ENCODE data around the gene SCN2B.
"Not testable (repeated sequence)": the region's sequence is repeated elsewhere in the genome, so short reads cannot be mapped to it uniquely, and the experiment has no call there.

SCN2B gene

DNA sequence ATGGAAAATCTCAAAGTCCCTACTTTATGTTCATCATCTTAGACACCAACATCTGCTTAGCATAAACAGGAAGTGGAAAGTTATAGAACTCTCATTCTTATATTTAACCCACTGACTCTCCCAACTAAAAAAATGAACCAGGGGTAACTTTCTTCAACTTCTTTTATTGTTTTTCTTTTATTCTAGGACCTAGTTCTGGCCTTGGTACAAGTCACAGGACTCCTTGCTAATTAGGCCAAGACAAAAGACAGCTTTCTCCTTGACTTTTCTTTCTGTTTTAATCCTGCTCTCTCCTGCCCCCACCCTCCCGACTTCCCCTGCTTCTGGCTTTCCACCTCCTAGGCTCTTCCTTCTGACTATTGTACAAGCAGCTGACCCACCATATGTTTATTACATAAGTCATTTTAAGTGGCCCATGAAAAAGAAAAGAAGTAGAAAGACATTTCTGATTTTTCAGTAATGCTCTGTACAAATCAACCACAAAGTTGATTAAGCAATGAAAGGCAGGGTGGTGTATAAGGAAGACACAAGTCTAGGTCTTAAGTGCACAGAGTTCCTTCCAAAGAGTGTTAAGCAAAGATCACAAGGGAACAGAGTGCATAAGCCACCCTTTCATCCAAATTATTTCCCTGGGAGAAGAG, 30.1 kb upstream of the SCN2B start:
- DNase-seq (ENCODE audit: low spot score): no peak

DNA sequence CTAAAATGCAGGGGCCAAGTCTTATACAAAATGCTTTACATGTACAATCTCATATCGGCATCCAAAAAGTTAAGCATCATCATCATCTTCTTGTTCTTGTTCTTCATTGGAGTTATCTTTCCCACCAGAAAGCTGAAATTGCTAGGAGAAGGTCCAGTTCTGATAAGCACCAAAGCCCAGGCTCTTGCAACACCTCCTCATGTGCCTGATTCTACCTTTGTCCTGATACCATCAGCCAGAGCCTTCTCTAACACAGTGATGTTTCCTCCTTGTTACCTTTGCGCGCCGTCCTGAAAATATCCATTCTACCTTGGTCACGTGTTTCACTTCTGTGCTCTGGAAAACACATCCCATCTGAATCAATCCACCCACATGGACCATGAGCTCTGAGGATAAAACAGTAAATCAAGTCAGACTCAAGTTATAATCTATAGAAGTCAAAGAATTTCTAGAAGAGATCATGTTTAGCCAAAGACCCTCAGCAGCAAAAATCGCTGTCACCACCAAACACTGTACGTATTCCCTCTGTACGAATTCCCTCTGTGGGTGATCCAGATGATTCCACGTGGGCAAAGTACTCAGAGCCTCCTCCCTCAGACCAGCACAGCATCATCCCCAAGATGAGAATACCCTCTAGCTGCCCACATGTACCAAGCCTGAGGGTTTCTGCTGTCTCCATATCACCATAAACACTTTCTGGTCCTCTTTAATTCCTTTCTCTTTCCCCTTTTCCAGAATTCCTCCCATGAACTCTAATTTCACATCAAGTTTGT, 29.4 kb upstream of the SCN2B start:
- DNase-seq (ENCODE audit: low spot score): no peak

DNA sequence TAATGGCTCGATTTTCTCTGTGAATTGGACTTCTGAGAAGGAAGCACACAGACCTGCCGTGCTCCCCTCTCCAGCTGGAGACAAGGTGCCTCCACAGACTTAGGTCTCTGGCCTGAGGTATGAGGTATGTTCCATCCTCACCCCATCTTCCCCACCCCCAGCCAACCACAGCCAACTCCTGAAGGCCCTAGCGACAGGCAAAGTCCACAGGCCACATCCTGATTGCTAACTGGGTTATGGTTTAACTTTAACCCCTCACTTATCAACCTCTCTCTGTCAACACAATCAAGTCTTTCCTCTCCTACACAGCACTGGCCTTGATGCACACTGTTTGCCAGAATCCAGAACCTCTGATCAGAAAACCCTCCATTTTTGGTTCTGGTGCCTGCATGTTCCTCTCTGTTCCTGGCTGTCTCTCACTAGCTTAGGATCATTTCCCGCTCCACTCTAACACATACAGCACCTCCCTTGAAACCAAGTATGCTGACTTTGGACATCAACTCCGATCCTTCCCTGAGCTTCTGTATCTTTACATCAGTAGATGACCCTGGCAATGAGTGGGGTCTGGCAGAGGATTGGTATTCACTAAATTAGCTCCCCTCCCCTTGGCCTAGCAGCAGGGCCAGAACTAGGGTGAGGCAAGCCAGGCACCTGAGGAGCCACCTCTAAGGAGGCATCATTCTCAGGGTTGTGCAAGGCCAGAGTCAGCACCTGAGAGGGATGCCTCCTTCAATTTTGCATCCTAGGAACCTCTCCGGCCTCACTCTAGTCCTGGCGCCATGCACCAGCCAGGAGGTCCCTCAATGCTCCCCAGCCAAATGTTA, 26.4 kb upstream of the SCN2B start:
- no peak for DNase-seq (ENCODE audit: low spot score)

DNA sequence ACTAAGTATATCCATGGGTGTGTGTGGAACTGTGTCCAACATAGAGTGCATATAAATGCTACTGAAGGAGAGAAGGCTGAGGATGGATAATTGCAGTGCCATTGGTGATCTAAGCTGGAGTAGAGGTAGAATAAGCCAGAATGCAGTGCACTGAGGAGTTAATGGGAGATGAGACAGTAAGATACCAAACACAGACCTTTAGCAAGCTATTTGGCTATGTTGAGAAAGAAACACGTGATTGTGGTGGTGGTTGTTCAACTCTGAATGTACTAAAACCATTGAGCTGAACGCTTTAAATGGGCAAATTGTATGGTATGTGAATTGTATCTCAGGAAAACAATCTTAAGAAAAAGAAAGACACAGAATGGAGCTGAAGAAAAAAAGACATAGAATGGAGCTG, 25.5 kb upstream of the SCN2B start:
- no peak for DNase-seq (ENCODE audit: low spot score)

DNA sequence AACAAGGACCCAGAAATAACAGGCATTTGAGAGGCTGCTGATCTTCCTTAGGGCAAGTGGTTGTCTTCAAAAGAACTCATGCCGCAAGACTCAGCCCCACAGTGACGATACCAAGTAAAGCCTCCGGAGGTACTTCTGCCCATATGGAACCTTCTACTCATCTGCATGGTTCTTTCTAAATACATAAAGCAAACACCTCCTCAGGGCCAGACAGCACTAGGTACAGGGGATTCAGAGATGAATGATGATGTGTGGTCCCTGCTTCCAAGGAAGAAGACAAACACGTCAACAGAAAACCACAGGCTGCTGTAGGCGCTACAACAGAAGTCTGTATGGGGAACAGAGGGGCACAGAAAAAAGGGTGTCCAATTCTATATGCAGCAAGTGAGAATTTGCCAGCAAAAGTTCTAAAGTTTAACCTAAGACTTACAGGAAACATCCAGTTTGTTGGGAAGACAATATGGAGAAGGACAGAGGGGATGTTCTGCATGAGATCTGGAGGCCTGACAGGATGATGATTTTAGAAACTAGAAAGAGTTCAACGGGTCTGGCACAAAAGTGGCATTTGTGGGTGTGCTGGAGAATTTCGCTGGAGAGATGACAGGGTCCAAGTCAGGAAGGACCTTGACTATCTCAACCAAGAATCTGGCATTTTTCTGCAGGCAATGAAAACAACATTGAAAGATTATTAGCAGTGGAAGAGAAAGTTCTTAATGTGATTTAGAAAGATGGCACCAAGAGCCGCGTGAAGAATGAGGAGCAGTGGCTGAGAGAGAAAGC, 24.7 kb upstream of the SCN2B start:
- no peak for DNase-seq (ENCODE audit: low spot score)

DNA sequence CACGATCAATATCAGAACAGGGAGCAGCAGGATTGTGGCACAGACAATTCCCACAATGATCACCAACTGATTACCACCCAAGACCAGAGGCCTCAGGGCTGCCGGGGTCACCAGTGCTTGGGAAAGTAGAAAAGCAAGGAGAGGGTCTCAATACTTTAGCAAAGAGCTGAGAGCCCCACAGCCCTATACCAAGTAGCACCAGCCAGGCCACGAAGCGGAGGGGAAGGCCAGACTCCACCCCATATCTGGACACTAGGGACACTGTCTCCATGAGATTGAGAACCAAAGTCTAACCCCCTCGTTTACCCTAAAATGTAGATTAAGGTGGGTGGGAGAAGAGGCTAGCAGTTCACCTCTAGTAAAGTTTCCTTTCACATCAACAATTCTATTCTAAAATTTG, 24.1 kb upstream of the SCN2B start:
- no peak for DNase-seq (ENCODE audit: low spot score)

DNA sequence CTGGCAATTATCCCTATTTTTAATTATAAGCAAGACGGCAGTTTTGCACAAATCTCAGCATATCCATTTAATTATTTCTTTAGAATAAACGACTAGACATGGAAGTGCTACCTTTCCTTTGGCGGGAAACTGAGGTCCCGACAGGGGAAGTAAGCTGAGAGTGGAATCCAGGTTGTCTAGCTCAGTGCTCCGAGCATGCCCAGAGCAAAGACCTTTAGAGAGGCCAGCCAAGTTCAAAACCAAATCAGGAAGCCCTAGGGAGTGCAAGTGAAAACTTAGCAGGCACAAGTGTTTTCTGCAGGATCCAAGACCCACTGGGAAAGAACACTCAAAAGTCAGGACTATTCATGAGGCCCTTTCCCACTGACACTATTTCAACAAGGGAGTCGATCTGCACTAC, 22.7 kb upstream of the SCN2B start:
- DNase-seq (ENCODE audit: low spot score): no peak

DNA sequence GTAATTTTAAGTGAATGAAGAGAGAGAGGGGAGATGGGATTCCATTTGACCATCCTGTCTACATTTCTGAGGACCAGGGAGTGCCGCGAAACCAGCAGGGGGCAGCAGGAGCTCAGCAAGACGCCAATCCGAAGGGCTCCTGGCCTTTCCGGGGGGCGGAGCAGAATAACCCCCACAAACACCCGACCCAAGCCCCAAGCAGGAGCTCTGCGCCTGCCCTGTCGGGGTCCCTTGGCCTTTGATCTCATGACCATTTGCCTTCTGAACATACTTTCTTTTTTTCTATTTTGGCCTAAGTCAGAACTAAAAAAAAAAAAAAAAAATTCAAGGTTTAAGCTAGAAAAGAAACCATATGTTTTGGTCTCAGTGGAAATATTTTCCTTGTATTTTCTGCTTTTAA, 21.9 kb upstream of the SCN2B start:
- peak; percentile 67 for DNase-seq (ENCODE audit: low spot score)

DNA sequence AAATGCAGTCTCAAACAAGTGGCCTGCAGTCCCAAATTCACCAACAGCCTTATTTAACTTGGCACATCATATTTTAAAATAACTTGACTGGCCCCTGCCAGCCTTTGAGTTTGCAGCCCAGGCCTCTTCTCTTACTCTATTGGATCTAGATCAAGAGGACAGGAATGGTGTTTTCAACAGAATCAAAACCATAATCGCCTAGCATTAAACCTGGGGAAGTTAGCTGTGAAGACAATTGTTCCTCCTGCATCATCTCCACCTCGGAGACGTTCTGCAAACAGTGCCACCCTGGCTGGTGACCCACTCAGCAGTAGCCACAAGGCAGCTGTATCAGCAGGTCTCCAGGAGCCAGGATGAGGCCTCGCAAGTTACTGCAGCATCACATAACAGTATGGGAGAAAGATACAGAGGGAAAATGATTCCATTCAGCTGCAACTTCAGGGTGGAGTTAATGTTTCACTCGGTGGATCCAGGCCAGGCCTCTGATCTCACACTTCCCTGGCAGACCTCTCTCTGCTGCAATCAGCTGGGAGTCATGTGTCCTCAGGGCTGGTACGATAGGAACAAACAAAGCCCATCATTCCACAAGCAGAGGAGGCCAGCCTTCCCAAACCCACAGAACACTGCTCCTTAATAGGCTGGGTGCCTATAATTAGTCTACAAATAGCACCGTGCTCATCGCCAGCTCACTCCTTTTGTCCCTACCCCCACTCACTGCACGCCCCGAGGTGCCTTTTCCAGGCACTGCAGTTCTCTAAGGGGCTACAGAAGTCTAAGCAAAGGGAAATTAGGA, 18.6 kb upstream of the SCN2B start:
- DNase-seq (ENCODE audit: low spot score): no peak

DNA sequence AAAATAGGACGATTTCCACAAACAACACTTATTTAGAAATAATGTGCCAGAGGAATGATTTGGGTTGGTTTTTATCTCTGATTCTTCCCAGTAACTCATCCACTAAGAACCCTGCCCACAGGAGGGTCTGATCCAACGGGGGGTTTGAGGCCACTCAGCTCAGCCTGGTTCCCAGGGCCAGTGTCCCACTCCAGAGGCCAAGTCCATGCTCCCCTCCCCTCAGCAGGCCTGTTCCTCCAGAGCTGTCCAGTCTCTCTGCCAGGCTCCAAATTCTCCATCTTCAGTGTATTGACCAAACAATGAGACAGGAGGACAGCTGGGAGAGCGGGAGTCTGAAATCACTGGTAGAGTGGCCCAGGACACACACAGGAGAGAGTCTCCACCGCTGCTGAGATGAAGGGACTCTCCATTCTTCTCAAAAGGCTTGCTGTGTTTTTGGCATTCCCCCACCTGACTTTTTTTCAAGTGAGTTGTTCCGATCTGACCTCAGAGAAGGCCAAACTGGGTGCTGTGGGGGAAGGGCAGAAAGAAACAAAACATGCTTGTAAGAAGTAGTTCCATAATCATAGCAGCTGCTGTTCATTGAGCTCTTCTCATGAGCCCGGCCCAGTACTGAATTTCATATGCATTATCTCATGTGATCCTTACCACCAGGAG, 17.6 kb upstream of the SCN2B start:
- DNase-seq (ENCODE audit: low spot score): no peak

DNA sequence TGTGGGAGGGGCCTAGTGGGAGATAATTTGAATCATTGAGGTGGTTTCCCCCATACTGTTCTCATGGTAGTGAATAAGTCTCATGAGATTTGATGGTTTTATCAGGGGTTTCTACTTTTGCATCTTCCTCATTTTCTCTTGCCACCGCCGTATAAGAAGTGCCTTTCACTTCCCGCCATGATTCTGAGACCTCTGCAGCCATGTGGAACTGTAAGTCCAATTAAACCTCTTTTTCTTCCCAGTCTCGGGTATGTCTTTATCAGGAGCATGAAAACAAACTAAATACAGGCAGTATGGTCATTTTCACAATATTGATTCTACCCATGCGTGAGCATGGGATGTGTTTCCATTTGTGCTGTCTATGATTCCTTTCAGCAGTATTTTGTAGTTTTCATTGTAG, 16.4 kb upstream of the SCN2B start:
- not testable (repeated sequence) for DNase-seq (ENCODE audit: low spot score)

DNA sequence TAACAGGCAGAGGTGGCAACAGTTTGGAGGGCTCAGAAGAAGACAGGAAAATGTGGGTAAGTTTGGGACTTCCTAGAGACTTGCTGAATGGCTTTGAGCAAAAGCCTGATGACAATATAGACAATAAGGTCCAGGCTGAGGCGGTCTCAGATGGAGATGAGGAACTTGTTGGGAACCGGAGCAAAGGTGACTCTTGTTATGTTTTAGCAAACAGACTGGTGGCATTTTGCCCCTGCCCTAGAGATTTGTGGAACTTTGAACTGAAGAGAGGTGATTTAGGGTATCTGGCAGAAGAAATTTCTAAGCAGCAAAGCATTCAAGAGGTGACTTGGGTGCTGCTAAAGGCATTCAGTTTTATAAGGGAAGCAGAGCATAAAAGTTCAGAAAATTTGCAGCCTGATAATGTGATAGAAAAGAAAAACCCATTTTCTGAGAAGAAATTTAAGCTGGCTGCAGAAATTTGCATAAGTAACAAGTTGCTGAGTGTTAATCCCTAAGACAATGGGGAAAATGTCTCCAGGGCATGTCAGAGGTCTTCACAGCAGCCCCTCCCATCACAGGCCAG, 14.6 kb upstream of the SCN2B start:
- DNase-seq (ENCODE audit: low spot score): not testable (repeated sequence)

DNA sequence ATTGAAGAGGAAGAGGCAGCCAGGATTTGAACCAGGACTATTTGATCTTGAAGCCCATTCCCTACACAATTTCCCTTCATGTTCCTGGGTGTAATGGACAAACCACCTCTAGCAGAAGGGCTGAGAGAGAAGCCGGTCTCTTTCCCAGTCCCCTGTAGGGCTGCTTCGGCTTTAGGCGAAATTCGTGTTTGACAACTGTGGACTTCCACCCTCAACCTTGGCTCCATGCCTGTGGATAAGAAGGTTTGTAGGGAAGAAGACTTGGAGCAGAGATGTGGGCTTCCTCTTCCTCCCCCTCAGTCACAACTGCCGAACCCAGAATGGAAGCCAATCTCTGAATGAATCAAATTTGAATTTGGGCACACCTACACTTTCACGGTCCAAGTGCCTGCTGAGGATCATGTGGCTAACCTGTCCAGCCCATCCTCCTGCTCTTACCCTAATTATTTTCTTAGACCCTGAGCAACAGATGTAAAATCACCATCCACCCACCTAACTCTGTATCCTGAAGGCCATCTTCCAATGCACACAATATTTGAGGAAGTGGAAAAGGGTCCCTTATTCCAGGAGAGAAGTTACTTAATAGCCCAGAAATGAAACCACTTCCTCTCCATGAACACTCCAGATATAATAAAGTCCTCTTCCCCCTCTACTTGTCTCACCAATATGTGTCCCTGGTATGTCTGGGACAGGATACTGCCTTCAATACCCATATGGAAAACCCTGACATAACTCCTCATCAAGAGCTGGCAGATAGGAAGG, 10.1 kb upstream of the SCN2B start:
- DNase-seq (ENCODE audit: low spot score): no peak

DNA sequence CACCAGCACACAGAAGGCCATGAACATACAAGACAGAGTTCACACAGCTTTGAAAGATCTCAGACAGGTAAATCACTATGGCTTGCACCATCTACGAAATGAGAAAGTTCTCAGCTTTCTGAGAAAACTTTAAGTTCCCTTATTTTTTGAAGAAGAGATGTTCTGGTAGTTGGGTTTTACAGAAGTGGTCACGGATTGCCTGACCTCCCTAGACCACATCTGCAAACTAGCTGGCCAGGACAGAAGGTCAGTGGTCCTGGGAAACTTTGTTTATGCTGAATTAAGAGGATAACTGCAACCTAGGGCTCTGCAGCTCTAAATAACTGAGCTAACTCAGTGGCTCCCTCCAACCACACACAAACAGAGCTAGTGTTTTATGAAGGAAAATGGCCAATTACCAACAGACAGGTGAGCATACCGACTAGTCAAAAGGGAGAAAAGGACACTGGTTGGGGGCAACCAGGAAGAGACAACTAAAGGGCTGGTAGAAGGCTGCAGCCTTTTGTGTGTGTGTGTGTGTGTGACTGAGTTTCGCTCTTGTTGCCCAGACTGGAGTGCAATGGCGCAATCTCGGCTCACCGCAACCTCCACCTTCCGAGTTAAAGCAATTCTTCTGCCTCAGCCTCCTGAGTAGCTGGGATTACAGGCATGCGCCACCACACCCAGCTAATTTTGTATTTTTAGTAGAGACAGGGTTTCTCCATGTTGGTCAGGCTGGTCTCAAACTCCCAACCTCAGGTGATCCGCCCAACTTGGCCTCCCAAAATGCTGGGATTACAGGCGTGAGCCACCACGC, 8.5 kb upstream of the SCN2B start:
- no peak for DNase-seq (ENCODE audit: low spot score)

DNA sequence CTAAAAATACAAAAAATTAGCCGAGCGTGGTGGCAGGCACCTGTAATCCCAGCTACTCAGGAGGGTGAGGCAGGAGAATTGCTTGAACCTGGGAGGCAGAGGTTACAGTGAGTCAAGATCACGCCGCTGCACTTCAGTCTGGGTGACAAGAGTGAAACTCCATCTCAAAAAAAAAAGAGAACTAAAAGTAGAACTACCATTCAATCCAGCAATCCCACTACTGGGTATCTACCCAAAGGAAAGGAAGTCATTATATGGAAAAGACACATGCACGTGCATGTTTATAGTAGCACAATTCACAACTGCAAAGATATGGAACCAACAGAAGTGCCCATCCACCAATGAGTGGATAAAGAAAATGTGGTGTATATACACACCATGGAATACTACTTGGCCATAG, 7.3 kb upstream of the SCN2B start:
- DNase-seq (ENCODE audit: low spot score): not testable (repeated sequence)

DNA sequence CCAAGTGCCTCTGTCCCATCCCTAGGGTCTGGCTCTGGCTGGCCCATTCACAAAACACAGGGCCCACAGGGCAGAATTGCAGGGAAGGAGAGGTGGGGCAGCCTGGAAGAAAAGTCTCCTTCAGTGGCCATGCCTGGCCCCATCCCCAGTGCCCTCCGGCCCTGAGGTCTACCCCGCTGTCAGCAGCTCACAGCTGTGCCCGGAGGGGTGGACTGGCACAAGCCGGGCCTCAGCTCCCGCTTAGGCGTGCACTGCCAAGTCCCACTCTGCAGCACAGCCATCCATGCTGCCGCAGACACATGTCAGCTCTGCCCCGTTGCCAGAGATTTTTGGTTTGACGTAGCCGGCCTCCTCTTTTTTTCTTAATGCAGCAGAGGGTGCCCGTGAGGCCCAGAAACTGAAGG, 3.9 kb upstream of the SCN2B start:
- DNase-seq (ENCODE audit: low spot score): no peak

DNA sequence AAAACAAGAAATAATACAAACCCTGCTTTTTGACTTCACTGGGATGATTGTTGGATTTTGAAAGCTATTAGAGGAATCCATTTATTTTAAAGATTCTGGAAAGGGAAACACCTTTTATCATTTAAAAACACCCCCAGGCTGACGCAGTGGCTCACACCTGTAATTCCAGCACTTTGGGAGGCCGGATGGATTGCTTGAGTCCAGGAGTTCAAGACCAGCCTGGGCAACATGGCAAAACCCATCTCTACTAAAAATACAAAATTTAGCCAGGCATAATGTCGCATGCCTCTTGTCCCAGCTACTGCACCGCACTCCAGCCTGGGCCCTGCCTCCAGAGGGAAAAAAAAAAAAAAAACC, 317 bp upstream of the SCN2B start:
- DNase-seq (ENCODE audit: low spot score): no peak

DNA sequence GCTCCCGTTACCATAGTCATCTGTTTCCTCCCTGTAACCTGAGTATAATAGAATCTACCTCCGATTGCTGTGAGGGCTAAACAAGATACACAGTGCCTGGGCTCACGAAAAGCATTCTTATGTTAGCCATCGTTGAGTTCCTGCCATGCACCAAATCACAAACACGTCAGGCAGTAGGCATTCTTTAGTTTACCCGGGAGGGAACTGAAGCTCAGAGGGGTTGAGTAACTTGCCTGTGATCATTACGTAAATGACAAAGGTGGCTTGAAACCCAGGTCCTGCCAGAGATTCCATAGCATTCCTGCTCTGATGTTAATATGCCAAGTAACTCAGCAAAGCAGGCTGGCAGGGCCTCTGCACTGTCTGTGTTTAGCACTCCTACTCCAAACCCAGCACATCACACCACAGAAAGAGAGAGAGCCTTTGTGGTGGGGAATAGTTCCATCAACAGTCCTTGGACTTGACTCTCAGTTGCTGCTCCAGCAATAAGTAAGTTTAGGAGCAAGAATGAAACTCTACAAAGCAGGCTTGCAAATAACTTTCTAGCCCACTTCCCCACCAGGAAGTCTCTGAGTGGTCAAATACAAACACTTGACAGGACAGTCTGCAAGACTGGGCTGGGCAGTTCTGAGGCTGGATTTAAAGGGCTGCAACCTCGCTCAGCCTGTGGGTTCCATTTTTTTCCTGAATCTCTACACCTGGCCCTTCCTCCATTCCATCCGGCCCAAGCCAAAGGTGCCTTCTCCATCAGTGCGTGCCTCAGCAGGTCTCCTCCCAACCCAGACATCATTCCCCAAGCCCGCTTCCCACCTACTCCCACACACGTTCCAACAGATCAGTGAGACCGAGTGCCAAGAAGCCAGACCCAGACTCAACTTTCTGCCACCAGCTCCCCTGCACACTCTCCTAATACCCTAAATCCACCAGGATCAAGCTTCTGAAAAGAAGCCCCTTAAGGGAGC, 1.1 kb downstream of the SCN2B start:
- DNase-seq (ENCODE audit: low spot score): no peak

Measured in hematopoietic multipotent progenitor cell treated with erythropoietin and hydrocortisone succinate and interleukin-3 and kit ligand, for 15 days (in vitro differentiated cells).